ENCODE data around the gene TBC1D16. TPM values are rescaled to one million over a fixed set of nuclear protein-coding genes. Genes with fewer than 3 reads are reported as not detected.

TBC1D16 gene
- total RNA-seq, 4 donors from 2014 or later: 9.1 to 28.0 (median 22.3) TPM

DNA sequence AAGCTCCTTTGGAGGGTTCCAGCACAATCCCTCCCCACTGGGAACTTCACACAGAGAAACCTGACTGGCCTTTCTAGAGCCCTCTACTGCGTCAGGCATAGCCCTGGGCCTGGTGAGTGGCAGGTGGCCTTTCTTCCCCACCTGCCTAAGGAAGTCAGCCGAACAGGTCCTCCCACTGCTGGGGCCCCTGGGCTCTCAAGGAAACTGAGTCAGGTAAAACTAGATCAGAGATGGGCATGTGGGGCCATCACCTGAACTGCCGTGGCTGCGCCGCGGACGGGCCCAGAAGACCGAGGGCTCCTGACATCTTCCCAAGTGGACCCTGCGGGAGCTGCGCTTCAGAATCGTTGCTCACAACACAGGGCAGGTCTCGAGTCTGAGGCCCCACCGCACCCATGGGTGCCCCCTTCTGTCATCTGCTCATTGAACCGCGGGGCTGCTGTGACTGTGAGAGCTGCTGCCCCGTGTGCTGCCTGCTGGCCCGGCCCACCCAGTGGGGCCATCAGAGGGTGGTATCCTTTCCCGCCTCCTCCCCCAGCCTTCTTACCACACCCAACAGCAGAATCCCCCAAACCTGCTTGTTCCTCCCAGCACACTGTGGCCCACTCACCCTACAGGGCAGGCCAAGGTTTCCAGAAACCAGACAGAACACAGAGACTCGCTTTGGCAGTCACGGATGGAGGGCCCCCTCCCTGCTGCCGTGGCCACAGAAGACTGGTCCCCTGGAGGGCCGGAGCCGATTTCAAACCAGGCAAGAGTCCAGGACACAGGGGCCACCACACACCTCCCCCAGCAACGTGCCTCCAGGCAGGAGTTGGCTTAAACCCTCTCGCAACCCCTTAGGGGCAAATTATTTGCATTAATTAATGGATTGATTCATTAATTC lies 81.1 kb downstream of the TBC1D16 start:
- TF ChIP-seq, protein P1, sequence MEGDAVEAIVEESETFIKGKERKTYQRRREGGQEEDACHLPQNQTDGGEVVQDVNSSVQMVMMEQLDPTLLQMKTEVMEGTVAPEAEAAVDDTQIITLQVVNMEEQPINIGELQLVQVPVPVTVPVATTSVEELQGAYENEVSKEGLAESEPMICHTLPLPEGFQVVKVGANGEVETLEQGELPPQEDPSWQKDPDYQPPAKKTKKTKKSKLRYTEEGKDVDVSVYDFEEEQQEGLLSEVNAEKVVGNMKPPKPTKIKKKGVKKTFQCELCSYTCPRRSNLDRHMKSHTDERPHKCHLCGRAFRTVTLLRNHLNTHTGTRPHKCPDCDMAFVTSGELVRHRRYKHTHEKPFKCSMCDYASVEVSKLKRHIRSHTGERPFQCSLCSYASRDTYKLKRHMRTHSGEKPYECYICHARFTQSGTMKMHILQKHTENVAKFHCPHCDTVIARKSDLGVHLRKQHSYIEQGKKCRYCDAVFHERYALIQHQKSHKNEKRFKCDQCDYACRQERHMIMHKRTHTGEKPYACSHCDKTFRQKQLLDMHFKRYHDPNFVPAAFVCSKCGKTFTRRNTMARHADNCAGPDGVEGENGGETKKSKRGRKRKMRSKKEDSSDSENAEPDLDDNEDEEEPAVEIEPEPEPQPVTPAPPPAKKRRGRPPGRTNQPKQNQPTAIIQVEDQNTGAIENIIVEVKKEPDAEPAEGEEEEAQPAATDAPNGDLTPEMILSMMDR (IDR thresholded peaks at IDR 0.05): no peak
- no peak for TF ChIP-seq POLR2A (IDR thresholded peaks at IDR 0.05)
- peak in 1 of 2 donors; percentile 79 for DNase-seq (ENCODE audit: low spot score in 2 of 2)
- 93 to 94% methylated on average over 25 of the region's 25 CpGs for WGBS, 2 donors
- H3K4me3 ChIP-seq (ENCODE audit: low read depth, poor library complexity, severe bottlenecking): no peak overlapping the region
- intact Hi-C loops (cut with DNase I; ENCODE audit: low total_unique reads): no loop called here

GRCh38 chr17:79953335-79953734 lies 82.3 kb downstream of the TBC1D16 start:
- intact Hi-C loops (cut with DNase I; ENCODE audit: low total_unique reads): no loop called here
- no peak overlapping the region for H3K4me3 ChIP-seq (ENCODE audit: low read depth, poor library complexity, severe bottlenecking)
- no peak for DNase-seq (ENCODE audit: low spot score in 2 of 2)
- TF ChIP-seq, protein P1 (IDR thresholded peaks at IDR 0.05): no peak
- no peak for TF ChIP-seq POLR2A (IDR thresholded peaks at IDR 0.05)

GRCh38 chr17:79952901-79953300 lies 82.8 kb downstream of the TBC1D16 start:
- WGBS, 2 donors: 78 to 88% methylated on average over 8 of the region's 8 CpGs
- no peak overlapping the region for H3K4me3 ChIP-seq (ENCODE audit: low read depth, poor library complexity, severe bottlenecking)
- intact Hi-C loops (cut with DNase I; ENCODE audit: low total_unique reads): loop anchor here (1.0 kb wide), 1 partner anchor 40 kb away; no protein-coding TSS in a partner anchor
- peak in 1 of 2 donors; percentile 61 for DNase-seq (ENCODE audit: low spot score in 2 of 2)
- TF ChIP-seq POLR2A (IDR thresholded peaks at IDR 0.05): no peak
- TF ChIP-seq, protein P1 (IDR thresholded peaks at IDR 0.05): no peak

- intact Hi-C loops (cut with DNase I; ENCODE audit: low total_unique reads): loop anchor here (1.0 kb wide), 1 partner anchor 41 kb away; no protein-coding TSS in a partner anchor
- H3K4me3 ChIP-seq (ENCODE audit: low read depth, poor library complexity, severe bottlenecking): no peak overlapping the region
- 74 to 79% methylated on average over 31 to 36 of the region's 36 CpGs for WGBS, 2 donors
Measured at GRCh38 chr17:79952265-79952877, 83.3 kb downstream of the TBC1D16 start.

DNA sequence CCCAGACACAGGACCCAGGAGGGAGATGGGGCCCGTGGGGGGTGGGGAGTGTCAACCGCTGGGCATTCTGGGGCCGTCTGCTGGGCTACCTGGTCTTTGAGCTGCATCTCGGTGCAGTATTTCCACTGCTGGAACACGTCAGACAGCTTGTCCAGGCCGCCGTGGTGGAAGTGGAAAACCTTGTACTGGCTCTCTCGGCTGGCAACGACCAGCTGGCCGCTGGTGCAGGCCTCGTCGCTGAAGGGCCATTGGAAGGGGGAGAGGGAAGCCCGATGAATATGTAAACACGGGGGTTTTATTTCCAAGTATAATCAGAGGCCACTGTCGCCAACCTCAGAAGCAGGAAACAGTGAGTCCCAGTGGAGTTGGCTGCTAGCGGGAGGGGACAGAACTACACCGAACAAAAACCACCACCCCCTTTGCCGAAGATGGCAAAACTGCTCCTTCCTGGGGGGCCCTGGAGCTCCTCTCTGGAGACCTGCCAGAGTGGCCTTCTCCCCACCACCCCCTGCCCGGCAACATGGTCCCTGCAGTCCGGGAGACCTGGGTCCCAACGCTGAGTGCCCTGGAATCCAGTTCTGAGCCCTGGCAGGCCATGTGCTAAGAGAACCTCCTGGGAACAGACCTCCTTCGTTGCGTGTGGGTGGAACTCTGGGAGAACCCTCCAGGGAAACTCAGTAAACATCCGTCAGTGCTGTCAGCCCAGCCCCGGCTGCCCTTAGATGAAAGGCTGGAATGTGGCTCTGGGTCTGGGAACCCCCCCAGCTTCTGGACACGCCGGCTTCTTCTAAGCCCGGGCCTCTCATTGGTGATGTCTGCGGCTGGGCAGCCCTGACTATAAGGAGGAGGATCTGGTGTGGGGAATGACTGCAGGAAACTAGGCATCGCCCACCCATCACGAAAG lies 84.1 kb downstream of the TBC1D16 start:
- intact Hi-C loops (cut with DNase I; ENCODE audit: low total_unique reads): loop anchor here (1.0 kb wide), 1 partner anchor 42 kb away; no protein-coding TSS in a partner anchor
- TF ChIP-seq, protein P1 (IDR thresholded peaks at IDR 0.05): no peak
- TF ChIP-seq POLR2A (IDR thresholded peaks at IDR 0.05): no peak
- DNase-seq (ENCODE audit: low spot score in 2 of 2): peak in 1 of 2 donors; percentile 86
- H3K4me3 ChIP-seq (ENCODE audit: low read depth, poor library complexity, severe bottlenecking): no peak overlapping the region
- WGBS, 2 donors: 42 to 43% methylated on average over 26 to 30 of the region's 31 CpGs

More at GRCh38 chr17:79952265-79952877, 83.3 kb downstream of the TBC1D16 start:
- no peak for TF ChIP-seq POLR2A (IDR thresholded peaks at IDR 0.05)
- TF ChIP-seq, protein P1 (IDR thresholded peaks at IDR 0.05): no peak
- DNase-seq (ENCODE audit: low spot score in 2 of 2): peak in 1 of 2 donors; percentile 83

Measured in lower leg skin (tissue), 4 donors.